IPS-15b (cell line): ENCODE results near the gene TMEM248.
"Not testable (repeated sequence)": the region's sequence is repeated elsewhere in the genome, so short reads cannot be mapped to it uniquely, and the experiment has no call there.

Experiments
- H3K27me3 ChIP-seq: one replicate; pipeline ENCODE4 v1.6.1; 2013; ENCODE audit warnings: low read length; ENCODE audit not compliant: control insufficient read depth, insufficient read depth
- H3K36me3 ChIP-seq: one replicate; pipeline ENCODE4 v1.6.1; 2013; ENCODE audit warnings: low read length; ENCODE audit not compliant: control insufficient read depth, insufficient read depth
- H3K4me1 ChIP-seq: one replicate; pipeline ENCODE4 v1.6.1; 2013; ENCODE audit warnings: mild to moderate bottlenecking, low read length; ENCODE audit not compliant: control insufficient read depth, insufficient read depth
- H3K4me3 ChIP-seq: one replicate; pipeline ENCODE4 v1.5.1; 2013; ENCODE audit warnings: low read depth, low read length
- H3K9ac ChIP-seq: one replicate; pipeline ENCODE4 v1.6.1; 2013; ENCODE audit warnings: low read depth, mild to moderate bottlenecking, low read length
- H3K9me3 ChIP-seq: one replicate; pipeline ENCODE4 v1.6.1; 2013; ENCODE audit warnings: mild to moderate bottlenecking, low read length; ENCODE audit not compliant: control insufficient read depth, insufficient read depth

Gene TMEM248

DNA sequence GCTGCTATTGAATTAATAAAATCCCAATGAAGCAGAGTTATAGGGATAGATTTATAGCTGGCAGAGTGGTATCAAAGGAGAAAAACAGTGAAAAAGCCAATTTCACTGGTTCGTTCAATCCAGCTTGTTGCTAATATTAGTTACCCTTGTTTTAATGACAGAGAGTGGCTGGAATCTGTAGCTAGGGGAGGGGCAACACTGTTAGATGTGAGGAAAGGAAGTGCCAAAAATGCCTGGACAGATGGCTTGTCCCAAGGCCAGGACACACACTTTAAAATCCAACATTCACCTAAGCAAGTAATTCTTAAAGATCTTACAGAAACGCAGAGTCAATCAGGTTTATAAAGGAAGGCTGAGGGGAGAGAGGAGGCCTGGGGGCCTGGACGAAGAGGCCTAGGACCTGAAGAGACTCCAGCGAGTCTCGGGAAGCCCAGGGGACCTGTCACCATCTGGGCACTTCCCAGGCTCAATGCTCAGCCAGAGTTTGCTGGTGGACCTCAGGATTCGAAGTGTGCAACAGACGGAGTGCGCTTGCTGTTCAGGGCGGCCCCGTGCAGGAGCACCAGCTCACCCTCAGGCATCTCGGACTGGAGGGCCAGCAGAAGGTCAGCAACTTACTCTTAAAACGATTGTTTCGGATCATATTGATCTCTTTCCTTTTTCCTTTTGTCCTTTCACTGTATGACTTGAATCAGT, 36.7 kb downstream of the TMEM248 start:
- peaks cover 14% of the 10 kb centered on the region for H3K36me3 ChIP-seq

DNA sequence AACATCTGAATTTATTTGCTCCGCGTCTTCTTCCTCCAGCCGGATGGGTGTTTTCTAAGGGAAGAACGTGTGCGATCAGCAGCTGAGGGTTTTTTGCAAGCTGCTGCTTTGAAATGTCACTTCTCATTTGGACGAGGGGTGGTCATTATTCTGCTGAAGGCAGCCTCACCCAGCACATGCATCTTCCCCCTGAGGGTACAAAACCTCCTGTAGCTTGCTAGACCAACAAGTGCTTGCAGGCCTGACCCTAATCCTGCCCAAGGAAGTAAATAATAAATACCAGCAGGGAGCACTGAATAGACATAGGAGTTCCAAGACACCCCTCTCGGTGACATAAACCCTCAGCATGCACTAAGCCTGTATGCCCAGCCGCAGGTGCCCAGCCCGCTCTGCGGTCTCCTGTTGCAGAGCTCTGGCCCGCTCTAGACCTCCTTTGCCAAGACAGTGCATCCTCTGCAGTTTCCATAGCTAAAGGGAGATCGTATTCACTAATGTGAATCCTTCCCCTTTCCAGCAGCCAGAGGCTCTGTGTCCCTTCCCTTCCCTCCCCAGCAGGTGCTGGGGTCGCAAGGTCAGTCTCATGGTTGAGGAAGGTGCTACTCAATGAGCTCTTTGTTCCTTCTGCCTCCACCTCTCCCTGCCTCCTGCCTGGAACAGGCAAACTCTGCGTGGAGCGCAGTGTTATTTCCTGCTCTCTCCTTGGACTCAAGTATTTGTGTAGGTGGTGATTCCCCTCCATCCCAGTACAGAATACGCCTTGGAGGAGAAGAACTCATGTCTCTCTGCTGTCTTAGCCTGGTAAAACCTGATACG, 37.7 kb downstream of the TMEM248 start:
- Histone ChIP-seq H3K9ac (no peak overlapping the region), H3K4me1 (no peaks in the 10 kb centered on the region), H3K27me3 (no peaks in the 10 kb centered on the region), H3K4me3 (no peak overlapping the region), H3K36me3 (peaks cover 11% of the 10 kb centered on the region), H3K9me3 (no peaks in the 10 kb centered on the region)

More for the DNA sequence above, 36.7 kb downstream of the TMEM248 start:
- H3K4me1 ChIP-seq, result peaks cover under 1% of the 10 kb centered on the region
- H3K9me3 ChIP-seq, result no peaks in the 10 kb centered on the region
- H3K4me3 ChIP-seq, result no peak overlapping the region
- no peak overlapping the region for H3K9ac ChIP-seq
- H3K27me3 ChIP-seq, result no peaks in the 10 kb centered on the region

- no peaks in the 10 kb centered on the region for H3K9me3 ChIP-seq
- no peaks in the 10 kb centered on the region for H3K27me3 ChIP-seq
- H3K4me3 ChIP-seq, result no peak overlapping the region
- H3K9ac ChIP-seq, result no peak overlapping the region
- no peaks in the 10 kb centered on the region for H3K4me1 ChIP-seq
- peaks cover 11% of the 10 kb centered on the region for H3K36me3 ChIP-seq
These were observed 39.2 kb downstream of the TMEM248 start for GRCh38 chr7:66960192-66960591.

DNA sequence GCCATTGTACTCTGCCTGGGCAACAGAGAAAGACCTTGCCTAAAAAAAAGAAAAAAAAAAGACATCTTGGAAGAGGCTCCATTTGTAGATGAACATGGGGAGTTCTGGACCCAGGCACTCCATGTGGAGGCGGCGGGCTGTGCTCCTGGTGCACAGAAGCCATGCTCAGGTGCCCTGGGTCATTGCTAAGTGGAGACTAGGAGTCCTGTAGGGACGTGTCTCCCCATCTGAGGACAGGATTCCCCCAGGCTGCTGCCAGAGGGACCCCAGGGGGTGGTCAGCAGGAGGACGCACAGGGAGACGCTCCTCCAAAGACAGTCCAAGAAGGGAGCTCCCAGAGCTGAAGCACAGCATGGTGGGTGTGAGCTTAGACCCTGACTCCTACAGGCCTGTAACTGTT, 40.1 kb downstream of the TMEM248 start:
- no peaks in the 10 kb centered on the region for H3K27me3 ChIP-seq
- no peaks in the 10 kb centered on the region for H3K4me1 ChIP-seq
- H3K9ac ChIP-seq, result no peak overlapping the region
- H3K4me3 ChIP-seq, result no peak overlapping the region
- H3K36me3 ChIP-seq, result peaks cover 4% of the 10 kb centered on the region
- H3K9me3 ChIP-seq, result no peaks in the 10 kb centered on the region

GRCh38 chr7:66964411-66964810, 43.4 kb downstream of the TMEM248 start:
- H3K4me3 ChIP-seq, result no peak overlapping the region
- no peaks in the 10 kb centered on the region for H3K36me3 ChIP-seq
- no peak overlapping the region for H3K9ac ChIP-seq
- no peaks in the 10 kb centered on the region for H3K4me1 ChIP-seq
- no peaks in the 10 kb centered on the region for H3K9me3 ChIP-seq
- H3K27me3 ChIP-seq, result no peaks in the 10 kb centered on the region

DNA sequence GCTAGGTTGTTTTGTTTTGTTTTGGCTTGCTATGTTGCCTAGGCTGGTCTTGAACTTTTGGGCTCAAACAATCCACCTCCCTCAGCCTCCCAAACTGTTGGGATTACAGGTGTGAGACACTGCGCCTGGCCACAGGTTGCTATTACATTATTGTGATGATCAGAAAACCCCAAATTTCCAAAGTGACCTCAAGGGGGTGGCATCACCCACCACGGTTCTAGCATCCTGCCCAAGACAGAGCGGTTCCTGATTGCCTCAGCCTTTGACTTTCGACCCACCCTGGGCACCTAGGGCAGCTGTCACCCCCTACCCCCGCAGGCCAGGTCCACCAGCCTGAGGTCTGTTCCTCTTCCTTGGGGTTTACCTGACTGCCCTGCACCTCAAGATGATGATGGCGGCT, 46.0 kb downstream of the TMEM248 start:
- Histone ChIP-seq H3K9ac (no peak overlapping the region), H3K9me3 (no peaks in the 10 kb centered on the region), H3K4me1 (peaks cover 3% of the 10 kb centered on the region), H3K27me3 (no peaks in the 10 kb centered on the region), H3K4me3 (no peak overlapping the region), H3K36me3 (no peaks in the 10 kb centered on the region)

DNA sequence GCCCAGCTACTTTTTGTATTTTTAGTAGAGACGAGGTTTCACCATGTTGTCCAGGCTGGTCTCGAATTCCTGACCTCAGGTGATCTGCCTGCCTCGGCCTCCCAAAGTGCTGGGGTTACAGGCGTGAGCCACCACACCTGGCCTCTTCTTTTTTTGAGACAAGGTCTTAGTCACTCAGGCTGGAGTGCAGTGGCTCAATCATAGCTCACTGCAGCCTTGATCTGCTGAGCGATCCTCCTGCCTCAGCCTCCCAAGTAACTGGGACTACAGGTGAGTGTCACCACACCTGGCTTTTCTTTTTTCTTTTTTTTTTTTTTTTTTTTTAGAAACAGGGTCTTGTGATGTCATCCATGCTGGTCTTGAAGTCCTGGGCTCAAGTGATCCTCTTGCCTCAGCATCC, 48.0 kb downstream of the TMEM248 start:
- not testable (repeated sequence) for H3K36me3 ChIP-seq, H3K9me3 ChIP-seq, H3K9ac ChIP-seq, H3K4me1 ChIP-seq, H3K27me3 ChIP-seq, H3K4me3 ChIP-seq

GRCh38 chr7:66970310-66970709, 49.3 kb downstream of the TMEM248 start:
- H3K4me3 ChIP-seq, result no peak overlapping the region
- no peaks in the 10 kb centered on the region for H3K36me3 ChIP-seq
- no peaks in the 10 kb centered on the region for H3K9me3 ChIP-seq
- H3K9ac ChIP-seq, result no peak overlapping the region
- H3K4me1 ChIP-seq, result peaks cover 3% of the 10 kb centered on the region
- H3K27me3 ChIP-seq, result no peaks in the 10 kb centered on the region

DNA sequence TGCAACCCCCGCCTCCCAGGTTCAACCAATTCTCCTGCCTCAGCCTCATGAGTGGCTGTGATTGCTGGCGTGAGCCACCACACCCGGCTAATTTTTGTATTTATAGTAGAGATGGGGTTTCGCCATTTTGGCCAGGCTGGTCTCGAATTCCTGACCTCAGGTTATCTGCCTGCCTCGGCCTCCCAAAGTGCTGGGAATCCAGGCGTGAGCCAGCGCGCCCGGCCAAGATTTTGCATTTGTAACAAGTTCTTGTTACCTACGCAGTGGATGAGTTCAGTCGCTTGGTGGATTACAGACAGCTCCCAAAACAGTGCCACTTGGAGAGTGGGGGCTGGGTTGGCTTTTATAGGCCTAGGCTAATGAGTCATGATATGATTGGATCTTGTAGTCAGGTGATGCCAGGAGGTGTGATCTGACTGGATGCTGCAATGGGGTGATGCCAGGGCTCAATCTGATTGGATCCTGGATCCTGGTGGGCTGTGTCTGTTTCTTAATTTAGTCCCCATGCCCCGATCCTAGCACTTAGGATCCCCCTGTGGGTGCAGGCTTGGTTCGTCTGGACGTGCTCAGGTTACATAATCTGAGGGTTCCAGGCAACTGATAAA, 54.1 kb downstream of the TMEM248 start:
- H3K4me1 ChIP-seq, result peaks cover 3% of the 10 kb centered on the region
- no peak overlapping the region for H3K4me3 ChIP-seq
- no peaks in the 10 kb centered on the region for H3K27me3 ChIP-seq
- no peak overlapping the region for H3K9ac ChIP-seq
- no peaks in the 10 kb centered on the region for H3K9me3 ChIP-seq
- H3K36me3 ChIP-seq, result no peaks in the 10 kb centered on the region

DNA sequence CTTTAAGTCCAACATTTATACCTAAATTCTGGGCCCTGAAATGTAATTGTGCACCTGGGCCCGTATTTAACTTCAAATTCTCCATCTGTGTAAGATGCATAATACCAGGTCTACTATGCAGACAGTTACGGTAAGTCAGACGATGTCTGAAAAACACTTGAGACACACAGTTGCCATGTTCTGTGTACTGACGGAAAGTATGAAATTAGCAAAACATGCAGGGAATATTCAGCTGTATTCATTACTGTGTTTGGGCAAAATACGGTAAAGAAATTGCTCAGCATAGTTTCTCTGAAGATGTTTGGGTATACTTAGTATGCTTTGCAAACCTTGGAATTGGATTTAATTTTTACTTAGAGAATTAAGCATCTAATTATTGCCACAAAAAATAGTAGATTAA, 57.3 kb downstream of the TMEM248 start:
- H3K9me3 ChIP-seq, H3K4me3 ChIP-seq, H3K4me1 ChIP-seq, H3K36me3 ChIP-seq, H3K27me3 ChIP-seq, H3K9ac ChIP-seq: not testable (repeated sequence)

DNA sequence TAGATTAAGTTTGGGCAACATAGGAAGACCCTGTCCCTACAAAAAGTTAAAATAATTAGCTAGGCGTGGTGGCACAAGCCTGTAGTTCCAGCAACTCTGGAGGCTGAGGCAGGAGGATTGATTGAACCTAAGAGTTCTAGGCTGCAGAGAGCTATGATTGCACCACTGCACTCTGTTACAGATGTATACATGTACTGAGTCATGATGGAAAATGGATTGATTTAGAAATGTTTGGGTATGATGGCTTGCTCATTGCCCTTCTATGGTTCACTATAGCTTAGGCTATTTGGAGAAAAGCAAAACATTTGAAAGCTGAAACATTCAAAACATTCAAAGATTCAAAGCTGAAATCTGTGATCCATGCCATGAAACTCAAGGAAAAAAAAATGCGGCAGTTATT, 58.0 kb downstream of the TMEM248 start:
- H3K36me3 ChIP-seq, H3K27me3 ChIP-seq, H3K4me1 ChIP-seq, H3K9ac ChIP-seq, H3K4me3 ChIP-seq, H3K9me3 ChIP-seq: not testable (repeated sequence)

DNA sequence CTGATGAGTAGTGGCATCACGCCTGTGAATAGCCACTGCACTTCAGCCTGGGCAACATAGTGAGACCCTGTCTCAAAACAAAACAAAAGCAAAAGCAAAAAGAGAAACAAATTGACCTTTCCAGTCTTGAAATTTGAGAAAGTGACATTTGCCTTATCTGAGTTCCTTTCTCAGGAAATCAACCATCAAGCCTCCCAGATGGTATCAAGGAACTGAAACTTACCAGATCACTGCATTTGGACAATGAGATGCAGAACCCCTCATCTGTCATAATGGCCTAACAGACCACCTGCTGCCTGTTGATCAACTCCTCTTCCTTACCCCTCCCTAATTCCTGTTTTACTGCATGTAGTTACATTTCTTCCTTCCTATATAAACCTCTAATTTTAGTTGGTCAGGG, 59.3 kb downstream of the TMEM248 start:
- not testable (repeated sequence) for H3K9ac ChIP-seq, H3K27me3 ChIP-seq, H3K9me3 ChIP-seq, H3K4me1 ChIP-seq, H3K4me3 ChIP-seq, H3K36me3 ChIP-seq
